Measurements from ENCODE around the gene ALKBH8. TPM values are rescaled to one million over a fixed set of nuclear protein-coding genes. Genes with fewer than 3 reads are reported as not detected.

The ALKBH8 gene
- total RNA-seq, 1 donor from 2014 or later: 11.8 TPM

- CTCF ChIA-PET: interaction anchor here (1.1 to 4.5 kb wide), 10 partner anchors 8 to 220 kb away, joined by 3 to 37 read pairs (median 8); no protein-coding TSS in a partner anchor
Observed at GRCh38 chr11:107549954-107550285, 15.6 kb downstream of the ALKBH8 start.

GRCh38 chr11:107549253-107549953 lies 16.1 kb downstream of the ALKBH8 start:
- no peak overlapping the region for H3K4me3 Mint-ChIP-seq
- ChIA-PET POLR2A (interaction anchor here (1.0 kb wide), 1 partner anchor 92 kb away, joined by 5 read pairs; the partner anchor contains the start of gene CWF19L2), CTCF (interaction anchor here (0.6 to 4.5 kb wide), 18 partner anchors 10 to 375 kb away, joined by 3 to 37 read pairs (median 3); partner anchors contain the start of gene ALKBH8)
- peaks cover 72% of the 10 kb centered on the region for H3K36me3 Mint-ChIP-seq (ENCODE audit: low read depth)
- ATAC-seq (ENCODE audit: low read depth): peak; percentile 67
- no peak overlapping the region for H3K27ac Mint-ChIP-seq
- peak; percentile 67 for TF ChIP-seq CTCF (IDR thresholded peaks at IDR 0.05)
- H3K27me3 Mint-ChIP-seq: no peaks in the 10 kb centered on the region
- no peaks in the 10 kb centered on the region for H3K9me3 Mint-ChIP-seq
- DNase-seq: no peak
- intact Hi-C loops (cut with micrococcal nuclease): loop anchor here (1.0 kb wide), 3 partner anchors 16 to 222 kb away; partner anchors contain the start of gene ALKBH8
- H3K4me1 Mint-ChIP-seq: no peaks in the 10 kb centered on the region

More at GRCh38 chr11:107549954-107550285, 15.6 kb downstream of the ALKBH8 start:
- Mint-ChIP-seq H3K36me3 (ENCODE audit: low read depth) (peaks cover 69% of the 10 kb centered on the region), H3K27me3 (no peaks in the 10 kb centered on the region), H3K4me3 (no peak overlapping the region), H3K27ac (no peak overlapping the region), H3K4me1 (no peaks in the 10 kb centered on the region), H3K9me3 (no peaks in the 10 kb centered on the region)
- no peak for TF ChIP-seq CTCF (IDR thresholded peaks at IDR 0.05)
- intact Hi-C loops (cut with micrococcal nuclease): loop anchor here (1.0 kb wide), 3 partner anchors 15 to 221 kb away; partner anchors contain the start of gene ALKBH8
- POLR2A ChIA-PET: no interaction called here
- ATAC-seq (ENCODE audit: low read depth): no peak
- DNase-seq: no peak

GRCh38 chr11:107547961-107548360 lies 17.6 kb downstream of the ALKBH8 start:
- Mint-ChIP-seq H3K4me3 (no peak overlapping the region), H3K9me3 (no peaks in the 10 kb centered on the region), H3K27me3 (no peaks in the 10 kb centered on the region), H3K4me1 (no peaks in the 10 kb centered on the region), H3K36me3 (ENCODE audit: low read depth) (peaks cover 72% of the 10 kb centered on the region), H3K27ac (no peak overlapping the region)
- DNase-seq: no peak
- ChIA-PET CTCF (interaction anchor here (1.0 to 4.5 kb wide), 6 partner anchors 9 to 376 kb away, joined by 3 to 37 read pairs (median 6); partner anchors contain the start of gene ALKBH8), POLR2A (interaction anchor here (0.6 kb wide), 1 partner anchor 229 kb away, joined by 5 read pairs; no protein-coding TSS in a partner anchor)
- intact Hi-C loops (cut with micrococcal nuclease): no loop called here
- ATAC-seq (ENCODE audit: low read depth): no peak
- TF ChIP-seq CTCF (IDR thresholded peaks at IDR 0.05): no peak

GRCh38 chr11:107545101-107545514 lies 20.4 kb downstream of the ALKBH8 start:
- no peak for TF ChIP-seq CTCF (IDR thresholded peaks at IDR 0.05)
- Mint-ChIP-seq H3K4me3 (no peak overlapping the region), H3K27me3 (no peaks in the 10 kb centered on the region), H3K36me3 (ENCODE audit: low read depth) (peaks cover 68% of the 10 kb centered on the region), H3K9me3 (no peaks in the 10 kb centered on the region), H3K27ac (no peak overlapping the region), H3K4me1 (no peaks in the 10 kb centered on the region)
- intact Hi-C loops (cut with micrococcal nuclease): no loop called here
- ATAC-seq (ENCODE audit: low read depth) (no peak), DNase-seq (no peak)
- ChIA-PET POLR2A (interaction anchor here (0.6 kb wide), 1 partner anchor 7 kb away, joined by 3 read pairs; no protein-coding TSS in a partner anchor), CTCF (no interaction called here)

GRCh38 chr11:107538821-107539220 lies 26.7 kb downstream of the ALKBH8 start:
- no peak overlapping the region for H3K4me3 Mint-ChIP-seq
- CTCF ChIA-PET: interaction anchor here (3.2 kb wide), 1 partner anchor 10 kb away, joined by 18 read pairs; no protein-coding TSS in a partner anchor
- no peaks in the 10 kb centered on the region for H3K27me3 Mint-ChIP-seq
- POLR2A ChIA-PET: no interaction called here
- no peaks in the 10 kb centered on the region for H3K9me3 Mint-ChIP-seq
- H3K27ac Mint-ChIP-seq: no peak overlapping the region
- TF ChIP-seq CTCF (IDR thresholded peaks at IDR 0.05): no peak
- intact Hi-C loops (cut with micrococcal nuclease): no loop called here
- no peaks in the 10 kb centered on the region for H3K4me1 Mint-ChIP-seq
- no peak for DNase-seq
- H3K36me3 Mint-ChIP-seq (ENCODE audit: low read depth): peaks cover 69% of the 10 kb centered on the region
- ATAC-seq (ENCODE audit: low read depth): no peak

All from activated B cell treated with CpG ODN at 0.5 μM for 24 hours (primary cell).